HG03045 (cell line): Measurements from ENCODE around the gene ZC3H11A.
"Not testable (repeated sequence)": the region's sequence is repeated elsewhere in the genome, so short reads cannot be mapped to it uniquely, and the experiment has no call there.

Experiments used
- ATAC-seq: cut with Tn5 transposase; IDR thresholded peaks from one replicate; pipeline ENCODE4 v1.9.1; 2021; ENCODE audit warnings: mild to moderate bottlenecking, moderate library complexity; ENCODE audit not compliant: unreplicated experiment

ZC3H11A gene

GRCh38 chr1:203795441-203796235 lies at the start of gene ZC3H11A, which contains the start of gene ZBED6:
Gene ZC3H11A, plus strand, starts transcription at chr1:203795623. Its CDS starts 21,448 bp downstream, at chr1:203817071.
Gene ZBED6, plus strand, starts transcription at chr1:203795623. Its CDS starts 1,900 bp downstream, at chr1:203797523.
- peak; percentile 98 for ATAC-seq

GRCh38 chr1:203746281-203746680 lies 49.1 kb upstream of the ZC3H11A start:
- ATAC-seq, result no peak

- ATAC-seq, result no peak
These were observed 44.4 kb upstream of the ZC3H11A start for GRCh38 chr1:203751051-203751450.

GRCh38 chr1:203751618-203752361 lies 43.6 kb upstream of the ZC3H11A start:
- not testable (repeated sequence) for ATAC-seq

- peak; percentile 64 for ATAC-seq
These were observed 41.0 kb upstream of the ZC3H11A start for GRCh38 chr1:203754455-203754864.

GRCh38 chr1:203756036-203756435 lies 39.4 kb upstream of the ZC3H11A start:
- no peak for ATAC-seq

GRCh38 chr1:203758749-203759148 lies 36.7 kb upstream of the ZC3H11A start:
- ATAC-seq, result not testable (repeated sequence)

GRCh38 chr1:203760506-203760905 lies 34.9 kb upstream of the ZC3H11A start:
- ATAC-seq, result no peak

- ATAC-seq, result not testable (repeated sequence)
These were observed 33.5 kb upstream of the ZC3H11A start for GRCh38 chr1:203761958-203762357.

- no peak for ATAC-seq
These were observed 31.9 kb upstream of the ZC3H11A start for GRCh38 chr1:203763505-203763904.

GRCh38 chr1:203764105-203765028 lies 31.1 kb upstream of the ZC3H11A start:
- no peak for ATAC-seq

- ATAC-seq, result peak; percentile 70
These were observed 30.2 kb upstream of the ZC3H11A start, which contains the start of gene LAX1 for GRCh38 chr1:203765029-203765837. Gene LAX1, plus strand, starts transcription at chr1:203765183. Its CDS starts 383 bp downstream, at chr1:203765566.

GRCh38 chr1:203768256-203768655 lies 27.2 kb upstream of the ZC3H11A start:
- no peak for ATAC-seq

GRCh38 chr1:203769505-203770343 lies 25.7 kb upstream of the ZC3H11A start:
- no peak for ATAC-seq

GRCh38 chr1:203771901-203772301 lies 23.5 kb upstream of the ZC3H11A start:
- ATAC-seq, result no peak

- ATAC-seq, result no peak
These were observed 22.6 kb upstream of the ZC3H11A start for GRCh38 chr1:203772836-203773235.

GRCh38 chr1:203776636-203777035 lies 18.8 kb upstream of the ZC3H11A start:
- ATAC-seq, result no peak

GRCh38 chr1:203777596-203777995 lies 17.8 kb upstream of the ZC3H11A start:
- ATAC-seq, result no peak

GRCh38 chr1:203778146-203778545 lies 17.3 kb upstream of the ZC3H11A start:
- ATAC-seq, result no peak
